Muscle layer of duodenum (tissue), 2 donors: ENCODE measurements around the gene PTPRM.
"Not testable (repeated sequence)": the region's sequence is repeated elsewhere in the genome, so short reads cannot be mapped to it uniquely, and the experiment has no call there.

Experiments
- H3K27ac ChIP-seq: one replicate; pipeline ENCODE4 v1.7.0; 2013; ENCODE audit warnings: mild to moderate bottlenecking, low read length
- H3K27me3 ChIP-seq: one replicate; pipeline ENCODE4 v1.7.0; 2013; ENCODE audit warnings: low read depth, mild to moderate bottlenecking, control low read depth, low read length
- H3K36me3 ChIP-seq, 2 donors: one replicate each; pipeline ENCODE4 v1.7.0; 2013; ENCODE audit warnings: low read length in 2 of 2, control low read depth in 1 of 2, mild to moderate bottlenecking in 1 of 2; ENCODE audit not compliant: insufficient read depth in 2 of 2, control insufficient read depth in 1 of 2
- H3K4me1 ChIP-seq, 2 donors: one replicate each; pipeline ENCODE4 v1.7.0; 2013; ENCODE audit warnings: low read length in 2 of 2, mild to moderate bottlenecking in 2 of 2, control low read depth in 1 of 2, moderate library complexity in 1 of 2; ENCODE audit not compliant: insufficient read depth in 2 of 2, control insufficient read depth in 1 of 2
- H3K4me3 ChIP-seq, 2 donors: one replicate each; pipeline ENCODE4 v1.7.0; 2013; ENCODE audit warnings: low read length in 2 of 2, low read depth in 1 of 2, mild to moderate bottlenecking in 1 of 2
- H3K9me3 ChIP-seq, 2 donors: one replicate each; pipeline ENCODE4 v1.7.0; 2013; ENCODE audit warnings: low read length in 2 of 2, control low read depth in 1 of 2, mild to moderate bottlenecking in 1 of 2; ENCODE audit not compliant: control insufficient read depth in 1 of 2
- donor health status: healthy.

Gene PTPRM

DNA sequence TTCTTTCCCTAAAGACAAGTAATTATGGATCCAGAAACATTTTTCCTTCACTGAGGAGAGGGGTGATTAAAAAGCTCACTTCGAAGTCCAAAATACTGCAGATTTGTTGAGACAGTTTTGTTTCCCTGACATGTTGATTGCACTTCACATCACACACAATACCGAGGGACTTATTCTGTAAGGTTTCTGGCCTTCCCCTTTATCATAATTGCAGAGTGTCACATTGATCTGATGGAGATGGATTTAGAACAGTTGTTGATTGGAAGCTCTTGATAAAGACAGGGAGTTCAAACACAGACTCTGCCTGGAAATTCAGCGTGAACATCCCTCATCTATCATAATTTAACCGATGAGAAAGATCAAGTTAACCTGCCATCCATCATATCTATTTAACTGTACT is 163.6 kb downstream of the PTPRM start:
- H3K9me3 ChIP-seq: no peaks in the 10 kb centered on the region
- H3K4me3 ChIP-seq: no peak overlapping the region
- no peaks in the 10 kb centered on the region for H3K36me3 ChIP-seq
- no peak overlapping the region for H3K27ac ChIP-seq
- H3K4me1 ChIP-seq: peaks cover 0 to 4% of the 10 kb centered on the region in 2 donors
- H3K27me3 ChIP-seq: no peaks in the 10 kb centered on the region

DNA sequence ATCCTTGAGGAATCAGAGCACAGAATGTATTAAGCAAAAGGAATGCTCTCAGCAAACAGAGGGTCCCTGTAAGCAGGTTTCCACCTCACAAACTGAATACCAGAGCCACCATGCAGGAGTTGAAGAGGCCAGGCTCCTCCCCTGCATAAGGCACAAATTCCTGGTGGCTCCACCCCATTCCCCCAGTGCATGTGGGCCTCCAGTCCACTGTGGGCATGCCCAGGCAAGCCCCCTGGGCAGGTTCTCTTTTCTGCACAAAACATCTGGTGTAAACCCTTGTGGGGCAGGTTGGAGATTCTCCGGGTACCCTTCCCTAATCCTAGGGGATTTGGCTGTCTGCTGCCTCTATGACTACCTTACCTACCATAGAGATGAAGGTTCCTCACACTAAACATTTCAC is 166.5 kb downstream of the PTPRM start:
- Histone ChIP-seq H3K27ac (no peak overlapping the region), H3K36me3 (no peaks in the 10 kb centered on the region), H3K27me3 (no peaks in the 10 kb centered on the region), H3K9me3 (no peaks in the 10 kb centered on the region), H3K4me3 (no peak overlapping the region), H3K4me1 (no peaks in the 10 kb centered on the region)

DNA sequence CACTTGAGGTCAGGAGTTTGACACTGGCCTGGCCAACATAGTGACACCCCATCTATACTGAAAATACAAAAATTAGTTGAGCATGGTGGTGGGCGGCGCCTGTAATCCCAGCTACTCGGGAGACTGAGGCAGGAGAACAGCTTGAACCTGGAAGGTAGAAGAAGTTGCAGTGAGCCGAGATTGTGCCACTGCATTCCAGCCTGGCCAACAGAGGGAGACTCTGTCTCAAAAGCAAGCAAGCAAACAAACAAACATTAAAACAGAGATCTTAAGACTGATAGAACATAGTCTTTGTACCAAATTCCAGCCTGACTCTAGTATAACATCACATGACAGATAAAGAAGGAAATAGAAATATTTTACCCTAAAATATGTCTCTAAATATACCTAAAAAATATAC is 168.1 kb downstream of the PTPRM start:
- Histone ChIP-seq H3K27me3 (no peaks in the 10 kb centered on the region), H3K9me3 (no peaks in the 10 kb centered on the region), H3K27ac (no peak overlapping the region), H3K36me3 (no peaks in the 10 kb centered on the region), H3K4me1 (no peaks in the 10 kb centered on the region), H3K4me3 (no peak overlapping the region)

- Histone ChIP-seq H3K36me3 (no peaks in the 10 kb centered on the region), H3K9me3 (no peaks in the 10 kb centered on the region), H3K27me3 (no peaks in the 10 kb centered on the region), H3K27ac (no peak overlapping the region), H3K4me3 (no peak overlapping the region), H3K4me1 (peaks cover 0 to 4% of the 10 kb centered on the region in 2 donors)
These were observed 168.6 kb downstream of the PTPRM start for GRCh38 chr18:7735626-7736175.

DNA sequence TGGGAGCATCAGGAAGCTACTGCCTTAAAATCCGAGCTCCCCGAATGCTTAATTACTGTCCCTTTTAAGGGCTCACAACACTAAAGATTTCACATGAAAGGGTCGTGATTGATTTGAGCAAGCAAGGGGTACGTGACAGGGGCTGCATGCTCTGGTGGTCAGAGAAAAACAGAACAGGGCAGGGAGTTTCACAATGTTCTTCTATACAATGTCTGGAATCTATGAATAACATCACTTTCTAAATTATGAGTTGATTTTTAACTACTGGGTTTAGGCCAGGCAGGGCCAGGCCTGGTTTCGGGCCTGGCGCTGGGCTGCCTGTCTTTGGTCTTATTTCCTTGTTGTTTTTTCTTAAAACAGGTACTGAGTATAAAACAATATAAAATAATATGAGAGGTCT is 169.4 kb downstream of the PTPRM start:
- not testable (repeated sequence) for H3K27ac ChIP-seq, H3K36me3 ChIP-seq, H3K4me3 ChIP-seq, H3K27me3 ChIP-seq, H3K9me3 ChIP-seq, H3K4me1 ChIP-seq

DNA sequence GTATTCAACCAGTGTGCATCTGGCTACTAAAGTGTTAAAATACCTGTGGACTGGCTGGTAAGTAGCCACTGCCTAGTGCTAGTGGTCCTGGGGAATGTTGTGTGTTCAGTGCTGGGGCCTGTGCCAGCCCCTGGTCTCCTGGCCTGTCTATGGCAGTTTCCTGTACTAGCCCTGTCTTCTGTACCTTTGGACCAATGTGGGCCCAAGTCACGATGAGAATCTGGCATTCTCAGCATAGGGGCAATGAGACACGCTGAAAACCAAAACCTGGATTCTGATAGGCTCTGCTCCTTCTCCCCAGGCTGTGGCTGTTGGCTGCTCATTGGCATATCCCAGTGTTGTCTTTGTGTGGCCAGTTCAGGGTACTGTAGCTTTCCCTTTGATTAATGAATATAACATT is 170.4 kb downstream of the PTPRM start:
- Histone ChIP-seq H3K36me3 (no peaks in the 10 kb centered on the region), H3K9me3 (no peaks in the 10 kb centered on the region), H3K27me3 (no peaks in the 10 kb centered on the region), H3K4me3 (no peak overlapping the region), H3K4me1 (peaks cover 0 to 14% of the 10 kb centered on the region in 2 donors), H3K27ac (no peak overlapping the region)

- Histone ChIP-seq H3K4me1 (peaks cover 0 to 14% of the 10 kb centered on the region in 2 donors), H3K36me3 (no peaks in the 10 kb centered on the region), H3K27me3 (no peaks in the 10 kb centered on the region), H3K27ac (no peak overlapping the region), H3K9me3 (peaks cover 0 to 5% of the 10 kb centered on the region in 2 donors), H3K4me3 (no peak overlapping the region)
These were observed 173.7 kb downstream of the PTPRM start for GRCh38 chr18:7740821-7741220.

- Histone ChIP-seq H3K27me3 (no peaks in the 10 kb centered on the region), H3K27ac (no peak overlapping the region), H3K4me1 (peaks cover 0 to 14% of the 10 kb centered on the region in 2 donors), H3K4me3 (no peak overlapping the region), H3K9me3 (peaks cover 0 to 5% of the 10 kb centered on the region in 2 donors), H3K36me3 (no peaks in the 10 kb centered on the region)
These were observed 174.5 kb downstream of the PTPRM start for GRCh38 chr18:7741640-7742039.

DNA sequence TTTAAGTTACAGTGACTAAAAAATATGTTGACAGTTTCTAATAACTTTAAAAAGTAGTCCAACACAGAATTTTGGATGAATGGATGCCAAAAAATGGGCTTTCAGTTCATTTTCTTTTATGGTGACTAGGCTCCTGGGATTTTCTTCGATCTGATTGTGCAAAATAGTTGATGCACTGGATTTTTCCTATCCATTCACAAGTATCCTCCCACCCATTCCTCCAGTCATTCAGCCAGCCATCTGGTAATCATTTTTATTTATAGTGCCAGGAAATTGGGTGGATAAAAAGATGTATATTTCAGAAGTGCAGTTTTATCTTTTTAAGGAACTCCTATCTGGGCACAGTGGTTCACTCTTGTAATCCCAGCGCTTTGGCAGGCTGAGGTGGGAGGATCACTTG is 175.1 kb downstream of the PTPRM start:
- Histone ChIP-seq H3K4me1 (peaks cover 0 to 14% of the 10 kb centered on the region in 2 donors), H3K27ac (no peak overlapping the region), H3K4me3 (no peak overlapping the region), H3K36me3 (no peaks in the 10 kb centered on the region), H3K27me3 (no peaks in the 10 kb centered on the region), H3K9me3 (peaks cover 0 to 5% of the 10 kb centered on the region in 2 donors)

GRCh38 chr18:7743256-7743655 is 176.1 kb downstream of the PTPRM start:
- Histone ChIP-seq H3K27ac (no peak overlapping the region), H3K27me3 (no peaks in the 10 kb centered on the region), H3K4me3 (no peak overlapping the region), H3K9me3 (peaks cover 0 to 5% of the 10 kb centered on the region in 2 donors), H3K36me3 (no peaks in the 10 kb centered on the region), H3K4me1 (peaks cover 0 to 19% of the 10 kb centered on the region in 2 donors)

GRCh38 chr18:7746106-7746505 is 179.0 kb downstream of the PTPRM start:
- H3K4me1 ChIP-seq: peaks cover 12 to 26% of the 10 kb centered on the region in 2 donors

GRCh38 chr18:7748251-7749007 is 181.3 kb downstream of the PTPRM start:
- Histone ChIP-seq H3K9me3 (peaks cover 0 to 5% of the 10 kb centered on the region in 2 donors), H3K27ac (no peak overlapping the region), H3K27me3 (no peaks in the 10 kb centered on the region), H3K4me3 (no peak overlapping the region), H3K36me3 (no peaks in the 10 kb centered on the region), H3K4me1 (peaks cover 12 to 19% of the 10 kb centered on the region in 2 donors)

More at GRCh38 chr18:7746106-7746505, 179.0 kb downstream of the PTPRM start:
- no peak overlapping the region for H3K4me3 ChIP-seq
- H3K27ac ChIP-seq: no peak overlapping the region
- H3K27me3 ChIP-seq: no peaks in the 10 kb centered on the region
- H3K9me3 ChIP-seq: peaks cover 0 to 5% of the 10 kb centered on the region in 2 donors
- H3K36me3 ChIP-seq: no peaks in the 10 kb centered on the region
